ENCODE results near the gene WEE2. TPM values are rescaled to one million over a fixed set of nuclear protein-coding genes. Genes with fewer than 3 reads are reported as not detected.

The WEE2 gene
- total and polyA plus RNA-seq, 8 donors, result 0.02 to 0.19 (median 0.12) TPM; not detected in 5

DNA sequence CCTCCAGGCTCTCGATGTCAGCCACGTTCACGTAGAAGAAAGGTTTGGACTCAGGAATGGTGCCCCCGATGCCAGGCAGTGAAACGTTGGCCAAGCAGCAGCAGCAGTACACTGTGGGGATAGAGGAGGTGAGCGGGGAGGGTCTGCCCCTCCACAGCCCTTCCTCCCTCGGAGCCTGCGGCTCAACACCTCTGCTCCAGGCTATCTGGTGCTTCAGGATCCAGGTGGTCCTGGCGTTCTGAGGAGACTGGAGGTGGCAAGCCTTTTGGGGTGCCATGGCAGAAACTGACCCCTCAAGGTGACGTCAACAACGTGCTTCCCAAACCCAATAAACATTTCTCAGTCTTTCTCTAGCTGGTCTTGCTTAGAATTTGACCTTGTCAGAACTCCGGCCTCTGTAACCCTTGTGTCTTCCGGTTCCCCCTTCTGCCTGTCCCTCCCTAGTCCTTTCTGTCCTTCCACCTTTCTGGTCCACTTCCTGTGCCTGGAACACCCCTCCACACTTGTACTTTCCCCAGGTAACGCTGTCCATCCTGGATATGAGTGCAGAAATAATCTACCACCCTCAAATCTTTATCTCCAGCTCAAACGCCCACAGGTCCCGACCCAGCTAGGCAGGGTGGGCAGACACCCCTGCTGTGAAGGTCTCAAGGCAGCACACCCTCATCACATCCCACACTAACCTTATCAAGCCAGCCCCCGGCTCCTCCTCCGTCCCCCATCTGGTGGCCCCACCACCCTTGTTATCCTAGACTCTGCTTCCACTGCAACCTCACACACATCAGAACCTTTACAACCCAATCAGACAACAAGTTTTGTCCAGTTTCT lies 42.7 kb upstream of the WEE2 start:
- FAIRE-seq (no peak), ATAC-seq (no peak), DNase-seq (no peak)
- no peak overlapping the region for H3K27ac ChIP-seq
- peaks cover 0 to 13% (median 6%) of the 10 kb centered on the region in 3 donors for H3K36me3 ChIP-seq
- 92 to 94% methylated on average over 18 of the region's 18 CpGs for WGBS, 2 donors
- no peaks in the 10 kb centered on the region for H3K27me3 ChIP-seq
- intact Hi-C loops (cut with DNase I), result no loop called here
- no peaks in the 10 kb centered on the region for H3K9me3 ChIP-seq
- TF ChIP-seq, protein P1, sequence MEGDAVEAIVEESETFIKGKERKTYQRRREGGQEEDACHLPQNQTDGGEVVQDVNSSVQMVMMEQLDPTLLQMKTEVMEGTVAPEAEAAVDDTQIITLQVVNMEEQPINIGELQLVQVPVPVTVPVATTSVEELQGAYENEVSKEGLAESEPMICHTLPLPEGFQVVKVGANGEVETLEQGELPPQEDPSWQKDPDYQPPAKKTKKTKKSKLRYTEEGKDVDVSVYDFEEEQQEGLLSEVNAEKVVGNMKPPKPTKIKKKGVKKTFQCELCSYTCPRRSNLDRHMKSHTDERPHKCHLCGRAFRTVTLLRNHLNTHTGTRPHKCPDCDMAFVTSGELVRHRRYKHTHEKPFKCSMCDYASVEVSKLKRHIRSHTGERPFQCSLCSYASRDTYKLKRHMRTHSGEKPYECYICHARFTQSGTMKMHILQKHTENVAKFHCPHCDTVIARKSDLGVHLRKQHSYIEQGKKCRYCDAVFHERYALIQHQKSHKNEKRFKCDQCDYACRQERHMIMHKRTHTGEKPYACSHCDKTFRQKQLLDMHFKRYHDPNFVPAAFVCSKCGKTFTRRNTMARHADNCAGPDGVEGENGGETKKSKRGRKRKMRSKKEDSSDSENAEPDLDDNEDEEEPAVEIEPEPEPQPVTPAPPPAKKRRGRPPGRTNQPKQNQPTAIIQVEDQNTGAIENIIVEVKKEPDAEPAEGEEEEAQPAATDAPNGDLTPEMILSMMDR (IDR thresholded peaks at IDR 0.05), result no peak
- no peak overlapping the region for H3K4me3 ChIP-seq
- peaks cover 0 to 9% (median 0%) of the 10 kb centered on the region in 3 donors for H3K4me1 ChIP-seq

DNA sequence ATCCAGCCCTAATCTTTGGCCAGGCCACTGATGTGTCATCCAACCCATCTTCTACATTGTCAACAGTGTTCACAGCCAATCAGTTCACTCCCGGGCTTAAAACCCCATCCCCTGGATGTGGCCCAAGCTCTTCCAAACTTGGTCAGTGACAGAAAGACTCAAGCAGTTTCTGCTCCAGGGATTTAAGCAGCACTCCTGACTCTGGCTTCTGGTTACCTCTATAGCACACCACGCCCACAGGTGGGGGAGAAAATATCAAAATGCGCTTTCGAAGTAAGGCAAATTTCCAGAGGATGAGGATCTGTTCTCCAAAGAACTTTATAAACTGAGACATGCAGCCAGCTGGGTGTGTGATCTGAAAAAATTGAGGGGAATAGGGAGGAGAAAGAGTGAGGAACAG lies 42.1 kb upstream of the WEE2 start:
- intact Hi-C loops (cut with DNase I), result no loop called here
- TF ChIP-seq, protein P1 (IDR thresholded peaks at IDR 0.05), result no peak
- DNase-seq, result no peak
- no peak for ATAC-seq
- Histone ChIP-seq H3K27ac (no peak overlapping the region), H3K9me3 (no peaks in the 10 kb centered on the region), H3K4me3 (no peak overlapping the region), H3K36me3 (peaks cover 0 to 13% (median 6%) of the 10 kb centered on the region in 3 donors), H3K4me1 (peaks cover 0 to 9% (median 0%) of the 10 kb centered on the region in 3 donors), H3K27me3 (no peaks in the 10 kb centered on the region)
- 92 to 94% methylated on average over 4 of the region's 4 CpGs for WGBS, 2 donors
- no peak for FAIRE-seq

DNA sequence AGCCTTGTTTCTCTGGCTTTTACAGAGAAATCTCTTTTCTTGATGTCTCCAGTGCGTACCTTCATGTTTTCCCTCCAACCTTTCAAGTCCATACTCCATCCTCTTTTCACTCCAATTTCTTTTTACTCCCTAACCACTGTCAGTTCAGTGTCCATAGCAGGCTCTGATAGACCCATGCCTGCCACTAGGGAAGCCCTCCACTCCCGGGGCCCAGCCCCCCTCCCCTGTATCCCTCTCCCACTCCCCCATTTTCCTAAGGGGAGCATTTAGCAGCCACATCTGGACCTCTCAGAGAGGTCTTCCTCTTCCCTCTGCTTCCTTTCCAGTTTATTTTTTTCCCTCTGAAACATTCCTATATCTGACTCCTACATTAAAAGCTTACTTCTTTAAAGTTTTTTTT lies 39.3 kb upstream of the WEE2 start:
- peaks cover 0 to 6% (median 0%) of the 10 kb centered on the region in 3 donors for H3K36me3 ChIP-seq
- no peaks in the 10 kb centered on the region for H3K9me3 ChIP-seq
- 90 to 94% methylated on average over 2 of the region's 2 CpGs for WGBS, 2 donors
- intact Hi-C loops (cut with DNase I), result no loop called here
- ATAC-seq (no peak), FAIRE-seq (no peak), DNase-seq (no peak)
- no peak overlapping the region for H3K27ac ChIP-seq
- H3K4me3 ChIP-seq, result no peak overlapping the region
- TF ChIP-seq, protein P1 (IDR thresholded peaks at IDR 0.05), result no peak
- H3K4me1 ChIP-seq, result no peaks in the 10 kb centered on the region
- H3K27me3 ChIP-seq, result no peaks in the 10 kb centered on the region

DNA sequence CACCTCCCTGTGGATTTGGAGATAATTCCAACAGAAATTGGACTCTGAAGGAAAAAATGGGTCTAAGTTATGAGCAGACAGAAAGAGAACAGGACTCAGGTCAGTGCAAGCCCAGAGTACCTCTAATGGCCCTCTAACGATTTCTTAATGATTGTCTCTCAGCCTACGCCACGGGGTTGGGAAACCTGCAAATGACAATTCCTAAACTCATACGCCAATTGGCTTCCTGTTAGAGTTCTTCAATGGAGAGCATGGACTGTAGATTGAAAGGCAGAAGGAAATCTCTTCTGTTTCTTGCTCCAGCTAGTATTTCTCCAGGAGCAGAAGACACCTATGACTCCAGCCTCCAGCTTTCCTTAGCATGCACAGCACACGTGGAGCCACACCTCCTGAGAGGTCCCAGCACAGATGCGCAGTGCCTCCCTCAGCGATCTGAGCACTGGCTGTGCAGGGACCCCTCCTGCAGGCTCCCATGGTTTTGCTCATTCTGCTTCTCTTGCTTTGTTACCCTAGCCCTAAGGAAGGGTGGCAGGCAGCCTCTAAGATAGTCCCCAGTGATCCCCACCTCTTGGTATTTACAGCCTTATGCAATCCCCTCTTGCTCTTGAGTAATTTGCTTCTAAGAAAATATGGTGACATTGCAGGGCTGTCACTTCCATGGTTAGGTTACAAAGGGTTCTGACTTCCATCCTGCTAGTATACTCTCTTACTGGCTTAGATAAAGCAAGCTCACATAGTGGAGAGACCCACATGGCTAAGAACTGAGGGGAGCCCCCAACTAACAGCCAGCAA lies 36.3 kb upstream of the WEE2 start:
- H3K36me3 ChIP-seq, result no peaks in the 10 kb centered on the region
- H3K27ac ChIP-seq, result no peak overlapping the region
- DNase-seq (no peak), FAIRE-seq (no peak), ATAC-seq (peak in 1 of 4 donors; percentile 23)
- no peaks in the 10 kb centered on the region for H3K27me3 ChIP-seq
- TF ChIP-seq, protein P1 (IDR thresholded peaks at IDR 0.05), result no peak
- H3K4me1 ChIP-seq, result no peaks in the 10 kb centered on the region
- intact Hi-C loops (cut with DNase I), result no loop called here
- 95 to 98% methylated on average over 7 of the region's 7 CpGs for WGBS, 2 donors
- no peaks in the 10 kb centered on the region for H3K9me3 ChIP-seq
- H3K4me3 ChIP-seq, result no peak overlapping the region

Data from pancreas (tissue), 10 donors.